IMR-90 (cell line): Measurements from ENCODE around the gene SEL1L3. TPM values are rescaled to one million over a fixed set of nuclear protein-coding genes. Genes with fewer than 3 reads are reported as not detected.

Experiments used
- ATAC-seq: fragments of 200-7000 bp; cut with Tn5 transposase; 2 replicates; pipeline ENCODE4 v1.9.1; 2020; ENCODE audit warnings: low read depth, mild to moderate bottlenecking, moderate library complexity
- BruUV-seq: library from RNA; stranded (reverse); fragments of 400-500 nt; replicated peaks from 2 replicates; lab custom pipeline; 2021; lab: Mats Ljungman, UMichigan
- CTCF ChIA-PET: fragments of 300-600 bp; formaldehyde crosslinking; extraction: SDS; loops from one replicate; lab custom pipeline; 2021; ENCODE audit warnings: antibody characterized with exemption; lab: Yijun Ruan, JAX
- POLR2A ChIA-PET: fragments of 300-600 bp; sonication (Branson Sonifier 250); formaldehyde crosslinking; loops from one replicate; lab custom pipeline; 2022; ENCODE audit warnings: antibody characterized with exemption; ENCODE audit not compliant: unreplicated experiment; lab: Charles Lee
- DNase-seq: peaks from one replicate; pipeline ENCODE4 v3.0.0; 2013
- H2AFZ ChIP-seq: replicated peaks from 2 replicates; pipeline ENCODE3; 2013; ENCODE audit warnings: low read length, mild to moderate bottlenecking; ENCODE audit not compliant: poor library complexity
- H2AK5ac ChIP-seq: 2 replicates; pipeline ENCODE4 v1.6.1; 2013; ENCODE audit warnings: low read depth, low read length, inconsistent platforms
- H2AK9ac ChIP-seq: replicated peaks from 2 replicates; pipeline ENCODE3; 2013; ENCODE audit warnings: mild to moderate bottlenecking, low read depth, low read length, moderate library complexity; ENCODE audit not compliant: poor library complexity
- H2BK120ac ChIP-seq: 2 replicates; pipeline ENCODE4 v1.6.1; 2013; ENCODE audit warnings: low read depth, low read length, inconsistent platforms
- H2BK15ac ChIP-seq: 3 replicates; pipeline ENCODE4 v1.6.1; 2013; ENCODE audit warnings: low read depth, low read length, inconsistent platforms
- H2BK20ac ChIP-seq: 2 replicates; pipeline ENCODE4 v1.6.1; 2013; ENCODE audit warnings: low read depth, mild to moderate bottlenecking, inconsistent platforms, low read length, moderate library complexity
- H2BK5ac ChIP-seq: 2 replicates; pipeline ENCODE4 v1.6.1; 2013; ENCODE audit warnings: mild to moderate bottlenecking, low read depth, low read length, inconsistent platforms; ENCODE audit not compliant: poor library complexity, severe bottlenecking
- H3K14ac ChIP-seq: replicated peaks from 2 replicates; pipeline ENCODE4 v1.6.1; 2013; ENCODE audit warnings: low read depth, low read length, inconsistent platforms
- H3K18ac ChIP-seq: 2 replicates; pipeline ENCODE4 v1.6.1; 2013; ENCODE audit warnings: low read depth, low read length, control low read depth
- H3K23ac ChIP-seq: 2 replicates; pipeline ENCODE4 v1.6.1; 2013; ENCODE audit warnings: low read depth, low read length, inconsistent platforms
- H3K27ac ChIP-seq: 2 replicates; pipeline ENCODE4 v1.5.1; 2013; ENCODE audit warnings: mild to moderate bottlenecking, control low read depth, low read length; ENCODE audit not compliant: insufficient read depth
- H3K27me3 ChIP-seq: 2 replicates; pipeline ENCODE4 v1.6.1; 2013; ENCODE audit warnings: low read length; ENCODE audit not compliant: control insufficient read depth, insufficient read depth
- H3K36me3 ChIP-seq: 2 replicates; pipeline ENCODE4 v1.6.1; 2013; ENCODE audit warnings: low read length, mixed read lengths; ENCODE audit not compliant: control insufficient read depth, insufficient read depth
- H3K4ac ChIP-seq: 2 replicates; pipeline ENCODE4 v1.6.1; 2013; ENCODE audit warnings: low read depth, low read length, inconsistent platforms
- H3K4me1 ChIP-seq: 2 replicates; pipeline ENCODE4 v1.6.1; 2013; ENCODE audit warnings: low read length, mixed read lengths; ENCODE audit not compliant: control insufficient read depth, insufficient read depth
- H3K4me2 ChIP-seq: 2 replicates; pipeline ENCODE4 v1.6.1; 2013; ENCODE audit warnings: low read depth, mild to moderate bottlenecking, control low read depth, low read length, moderate library complexity
- H3K4me3 ChIP-seq: 2 replicates; pipeline ENCODE4 v1.5.1; 2013; ENCODE audit warnings: low read depth, mild to moderate bottlenecking, control low read depth, low read length, moderate library complexity; ENCODE audit not compliant: insufficient read depth
- H3K56ac ChIP-seq: 2 replicates; pipeline ENCODE4 v1.6.1; 2013; ENCODE audit warnings: low read length, inconsistent platforms; ENCODE audit not compliant: insufficient read depth; ENCODE audit errors: extremely low read depth
- H3K79me1 ChIP-seq, 2 experiments: 2 replicates each; pipeline ENCODE4 v1.6.1; 2013; ENCODE audit warnings: low read length in 2 of 2, inconsistent platforms in 1 of 2, low read depth in 1 of 2
- H3K9ac ChIP-seq: 2 replicates; pipeline ENCODE4 v1.6.1; 2013; ENCODE audit warnings: low read depth, low read length, control low read depth
- H3K9me1 ChIP-seq: 2 replicates; pipeline ENCODE4 v1.6.1; 2013; ENCODE audit warnings: low read length, inconsistent platforms; ENCODE audit not compliant: insufficient read depth
- H3K9me3 ChIP-seq: 2 replicates; pipeline ENCODE4 v1.6.1; 2013; ENCODE audit warnings: low read length; ENCODE audit not compliant: control insufficient read depth, insufficient read depth
- H4K20me1 ChIP-seq: 2 replicates; pipeline ENCODE4 v1.6.1; 2013; ENCODE audit warnings: low read length, inconsistent platforms; ENCODE audit not compliant: insufficient read depth
- H4K5ac ChIP-seq: 2 replicates; pipeline ENCODE4 v1.6.1; 2013; ENCODE audit warnings: mild to moderate bottlenecking, low read depth, low read length, control low read depth
- H4K8ac ChIP-seq, 2 experiments: 2 replicates each; pipeline ENCODE4 v1.6.1; 2013; ENCODE audit warnings: low read depth in 2 of 2, low read length in 2 of 2, control low read depth in 1 of 2, inconsistent platforms in 1 of 2
- H4K91ac ChIP-seq: 2 replicates; pipeline ENCODE4 v1.6.1; 2013; ENCODE audit warnings: low read depth, low read length, inconsistent platforms; ENCODE audit not compliant: insufficient read depth
- MAFK ChIP-seq: IDR thresholded peaks from 2 replicates; pipeline ENCODE4 v1.6.1; 2012; ENCODE audit warnings: low read depth, low read length, improper control_type of control experiment
- RCOR1 ChIP-seq: IDR thresholded peaks from 2 replicates; pipeline ENCODE4 v1.6.1; 2012; ENCODE audit warnings: mild to moderate bottlenecking, low read length, improper control_type of control experiment; ENCODE audit not compliant: insufficient replicate concordance
- WGBS, 2 experiments: methylation state at CpG; one replicate each; pipeline versions ENCODE4 v1.1.5 to v1.1.7; 2013; ENCODE audit warnings: missing lambda C conversion rate in 2 of 2; ENCODE audit not compliant: insufficient read length in 1 of 2; ENCODE audit errors: extremely low coverage in 2 of 2; 5-methylcytosine and 5-hydroxymethylcytosine counted together
- dilution Hi-C: fragments of 300-500 bp; cut with HindIII; formaldehyde crosslinking; loops from one replicate; pipeline ENCODE4 v1.14.3; 2018; ENCODE audit warnings: low sequenced_read_pairs; ENCODE audit not compliant: unreplicated experiment
- in situ Hi-C: fragments of 300-500 bp; cut with MboI; formaldehyde crosslinking; loops from 3 replicates; pipeline ENCODE4 v1.14.3; 2019; ENCODE audit warnings: low sequenced_read_pairs, inconsistent platforms, mixed read lengths
- intact Hi-C: fragments of 100-400 bp; cut with micrococcal nuclease; formaldehyde crosslinking; loops from 2 replicates; pipeline ENCODE4 v1.10.0; 2022
- polyA plus RNA-seq, 3 experiments: library from polyadenylated mRNA; depleted of rRNA; stranded (reverse); fragments of >200 nt; gene quantifications; 2 replicates each; pipeline ENCODE4 v1.2.3, GENCODE V29; 2012; ENCODE audit warnings: low replicate concordance in 1 of 3
- total RNA-seq: library from RNA; depleted of rRNA; stranded (reverse); fragments of >200 nt; gene quantifications from 2 replicates; pipeline ENCODE4 v1.2.3, GENCODE V29; 2012

SEL1L3 gene
- total and polyA plus RNA-seq, 2 of the 4 experiments (the other 2 are of a cell fraction) = 16.4 to 43.7 TPM

DNA sequence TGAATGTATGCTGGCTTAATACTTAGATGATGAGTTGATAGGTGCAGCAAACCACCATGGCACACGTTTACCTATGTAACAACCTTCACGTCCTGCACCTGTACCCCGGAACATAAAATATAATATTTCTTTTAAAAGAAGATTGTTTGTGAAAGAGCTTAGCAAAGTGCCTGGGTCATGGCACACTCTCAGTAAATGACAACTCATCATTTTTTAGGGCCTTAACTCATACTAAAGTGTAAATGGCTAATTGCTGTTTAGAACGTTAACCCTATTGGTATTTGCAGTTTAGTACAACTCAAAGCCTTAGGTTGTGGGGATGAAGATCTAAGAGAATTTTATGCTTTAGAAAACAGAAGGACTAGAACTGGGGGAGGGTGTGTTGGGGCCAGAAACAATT, 67.7 kb downstream of the SEL1L3 start:
- intact Hi-C loops (no loop called here), dilution Hi-C loops (no loop called here), in situ Hi-C loops (no loop called here)
- no peaks in the 10 kb centered on the region for H4K20me1 ChIP-seq
- H2BK20ac ChIP-seq = peak overlapping the region; percentile 95
- H3K4me2 ChIP-seq = no peak overlapping the region
- peak overlapping the region; percentile 87 for H2BK5ac ChIP-seq
- peak overlapping the region; percentile 60 for H2AK5ac ChIP-seq
- no peaks in the 10 kb centered on the region for H3K9me3 ChIP-seq
- ATAC-seq (no peak), DNase-seq (no peak)
- peaks cover 0 to 5% of the 10 kb centered on the region in 2 experiments; a peak in 1 of 4 replicates for H3K79me1 ChIP-seq
- peak overlapping the region; percentile 46 for H4K5ac ChIP-seq
- peak overlapping the region; percentile 66 to 78 for H4K8ac ChIP-seq
- peak overlapping the region; percentile 94 for H3K23ac ChIP-seq
- H3K9ac ChIP-seq = no peak overlapping the region
- ChIA-PET CTCF (interaction anchor here (0.9 kb wide), 1 partner anchor 23 kb away, joined by 3 read pairs; no protein-coding TSS in a partner anchor), POLR2A (no interaction called here)
- H2AK9ac ChIP-seq = no peak overlapping the region
- H3K4me3 ChIP-seq = no peak overlapping the region
- H3K36me3 ChIP-seq = peaks cover 6% of the 10 kb centered on the region
- H3K27me3 ChIP-seq = no peaks in the 10 kb centered on the region
- peaks cover 11% of the 10 kb centered on the region for H3K4me1 ChIP-seq
- H2BK15ac ChIP-seq = peak overlapping the region; percentile 80; the same call in 2 of the 3 replicates
- TF ChIP-seq RCOR1 (no peak), MAFK (peak; percentile 45)
- no peak overlapping the region; the same call in 1 of the 2 replicates for H3K18ac ChIP-seq
- H2BK120ac ChIP-seq = peak overlapping the region; percentile 96
- peak overlapping the region; percentile 46; the same call in 1 of the 2 replicates for H3K27ac ChIP-seq
- H3K14ac ChIP-seq = peak overlapping the region; percentile 85
- H2AFZ ChIP-seq = peak overlapping the region; percentile 80
- peak overlapping the region; percentile 97 for H4K91ac ChIP-seq
- WGBS, 2 experiments = 100% methylated on average over 1 of the region's 4 CpGs; no CpG with 5 or more reads in 1 of the 2 experiments
- BruUV-seq = no TSS peak
- H3K9me1 ChIP-seq = peaks cover 9% of the 10 kb centered on the region
- 0 out of 2 replicates have a peak overlapping the region, but pooled peaks have one; percentile 71 for H3K56ac ChIP-seq
- H3K4ac ChIP-seq = peak overlapping the region; percentile 97
